CD4-positive, alpha-beta T cell (primary cell): ENCODE measurements around the gene IFI27L1. TPM values are rescaled to one million over a fixed set of nuclear protein-coding genes. Genes with fewer than 3 reads are reported as not detected.

ENCODE experiments used
- ATAC-seq: fragments of 200-7000 bp; cut with Tn5 transposase; one replicate; pipeline ENCODE4 v1.10.0; 2022; ENCODE audit warnings: mild to moderate bottlenecking; ENCODE audit not compliant: poor library complexity
- CTCF ChIA-PET: fragments of 350-600 bp; sonication (Branson Sonifier 250); formaldehyde crosslinking; loops from one replicate; lab custom pipeline; 2021; ENCODE audit warnings: antibody characterized with exemption, inconsistent platforms; lab: Charles Lee
- POLR2A ChIA-PET: fragments of 350-600 bp; sonication (Branson Sonifier 250); formaldehyde crosslinking; loops from one replicate; lab custom pipeline; 2021; ENCODE audit warnings: antibody characterized with exemption, inconsistent platforms; lab: Charles Lee
- DNase-seq, 14 experiments: peaks; one replicate each; pipeline ENCODE4 v3.0.0-alpha.2; 2013 to 2020; ENCODE audit warnings: mixed read lengths in 2 of 14
- H3K27ac ChIP-seq, 2 donors: one replicate each; pipeline versions ENCODE4 v1.5.1 to v1.7.0; 2013; ENCODE audit warnings: low read length in 2 of 2, low read depth in 1 of 2, mild to moderate bottlenecking in 1 of 2
- H3K27me3 ChIP-seq, 2 experiments: 1 replicate in 1 of 2; 2 replicates in 1 of 2; pipeline versions ENCODE4 v1.6.1 to v1.7.0; 2013; ENCODE audit warnings: low read length in 2 of 2, control low read depth in 1 of 2, mild to moderate bottlenecking in 1 of 2, moderate library complexity in 1 of 2; ENCODE audit not compliant: insufficient read depth in 2 of 2, control insufficient read depth in 1 of 2
- H3K36me3 ChIP-seq: one replicate; pipeline ENCODE4 v1.6.1; 2013; ENCODE audit warnings: low read length, control low read depth; ENCODE audit not compliant: insufficient read depth
- H3K4me1 ChIP-seq: one replicate; pipeline ENCODE4 v1.6.1; 2013; ENCODE audit warnings: low read length, control low read depth; ENCODE audit not compliant: insufficient read depth
- H3K4me3 ChIP-seq: one replicate; pipeline ENCODE4 v1.5.1; 2013; ENCODE audit warnings: mild to moderate bottlenecking, low read length, moderate library complexity
- H3K9me3 ChIP-seq, 2 experiments: 1 replicate in 1 of 2; 2 replicates in 1 of 2; pipeline versions ENCODE4 v1.6.1 to v1.7.0; 2013; ENCODE audit warnings: low read length in 2 of 2, mild to moderate bottlenecking in 2 of 2, control low read depth in 1 of 2, moderate library complexity in 1 of 2; ENCODE audit not compliant: control insufficient read depth in 1 of 2, insufficient read depth in 1 of 2
- H3K27ac Mint-ChIP-seq: one replicate; pipeline ENCODE4 v1.8.0; 2020; ENCODE audit warnings: mixed read lengths
- H3K27me3 Mint-ChIP-seq: one replicate; pipeline ENCODE4 v1.8.0; 2021; ENCODE audit warnings: mixed read lengths
- H3K36me3 Mint-ChIP-seq: one replicate; pipeline ENCODE4 v1.8.0; 2021; ENCODE audit warnings: low read depth, mixed read lengths
- H3K4me1 Mint-ChIP-seq: one replicate; pipeline ENCODE4 v1.8.0; 2021; ENCODE audit warnings: low read depth, mixed read lengths
- H3K4me3 Mint-ChIP-seq: one replicate; pipeline ENCODE4 v1.8.0; 2020; ENCODE audit warnings: mild to moderate bottlenecking, mixed read lengths
- H3K9me3 Mint-ChIP-seq: one replicate; pipeline ENCODE4 v1.8.0; 2020; ENCODE audit warnings: mixed read lengths
- intact Hi-C, 2 experiments: fragments of 100-400 bp; cut with DNase I in 1 of 2; cut with micrococcal nuclease in 1 of 2; formaldehyde crosslinking; loops; one replicate each; pipeline versions ENCODE4 v1.15.1 to v1.9.0; 2023 to 2025; cut with DNase I, micrococcal nuclease
- total RNA-seq, 174 experiments: library from RNA in 2 of 174; stranded (reverse) in 2 of 174; gene quantifications; one replicate each; pipeline ENCODE4 v1.2.3 and lab custom pipeline; 2021 to 2026
- TF ChIP-seq, protein P1 (sequence below): fragments of 200-600 bp; IDR thresholded peaks from one replicate; pipeline ENCODE4 v1.8.0; 2022; ENCODE audit warnings: antibody characterized with exemption, mild to moderate bottlenecking

The IFI27L1 gene
- total RNA-seq, 2 experiments from 2014 or later = 14.1 to 14.3 TPM

DNA sequence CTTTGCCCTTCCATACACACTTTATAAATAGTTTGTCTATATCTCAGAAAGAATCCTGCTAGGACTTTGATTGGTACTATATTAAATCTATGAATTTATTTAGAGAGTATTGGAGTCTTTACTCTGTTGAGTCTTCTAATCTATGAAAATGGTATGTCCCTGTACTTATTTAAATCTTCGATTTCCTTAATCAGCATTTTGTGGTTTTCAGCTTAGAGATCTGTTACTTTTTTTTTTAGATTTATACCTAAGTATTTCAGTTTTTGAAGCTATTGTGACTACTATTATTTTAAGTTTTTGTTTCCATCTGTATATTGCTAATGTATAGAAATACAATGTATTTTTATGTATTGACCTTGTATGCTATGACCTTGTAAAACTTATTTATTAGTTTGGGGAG, 61.7 kb downstream of the IFI27L1 start:
- no peak overlapping the region for H3K27ac Mint-ChIP-seq
- no peak overlapping the region for H3K4me3 ChIP-seq
- H3K9me3 ChIP-seq = no peaks in the 10 kb centered on the region
- TF ChIP-seq, protein P1, sequence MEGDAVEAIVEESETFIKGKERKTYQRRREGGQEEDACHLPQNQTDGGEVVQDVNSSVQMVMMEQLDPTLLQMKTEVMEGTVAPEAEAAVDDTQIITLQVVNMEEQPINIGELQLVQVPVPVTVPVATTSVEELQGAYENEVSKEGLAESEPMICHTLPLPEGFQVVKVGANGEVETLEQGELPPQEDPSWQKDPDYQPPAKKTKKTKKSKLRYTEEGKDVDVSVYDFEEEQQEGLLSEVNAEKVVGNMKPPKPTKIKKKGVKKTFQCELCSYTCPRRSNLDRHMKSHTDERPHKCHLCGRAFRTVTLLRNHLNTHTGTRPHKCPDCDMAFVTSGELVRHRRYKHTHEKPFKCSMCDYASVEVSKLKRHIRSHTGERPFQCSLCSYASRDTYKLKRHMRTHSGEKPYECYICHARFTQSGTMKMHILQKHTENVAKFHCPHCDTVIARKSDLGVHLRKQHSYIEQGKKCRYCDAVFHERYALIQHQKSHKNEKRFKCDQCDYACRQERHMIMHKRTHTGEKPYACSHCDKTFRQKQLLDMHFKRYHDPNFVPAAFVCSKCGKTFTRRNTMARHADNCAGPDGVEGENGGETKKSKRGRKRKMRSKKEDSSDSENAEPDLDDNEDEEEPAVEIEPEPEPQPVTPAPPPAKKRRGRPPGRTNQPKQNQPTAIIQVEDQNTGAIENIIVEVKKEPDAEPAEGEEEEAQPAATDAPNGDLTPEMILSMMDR = peak; percentile 11
- ATAC-seq = no peak
- ChIA-PET POLR2A (no interaction called here), CTCF (interaction anchor here (1.5 kb wide), 1 partner anchor 37 kb away, joined by 3 read pairs; no protein-coding TSS in a partner anchor)
- no peak overlapping the region for H3K4me3 Mint-ChIP-seq
- H3K9me3 Mint-ChIP-seq = no peaks in the 10 kb centered on the region
- DNase-seq = no peak
- H3K4me1 ChIP-seq = peaks cover 11% of the 10 kb centered on the region
- intact Hi-C loops = no loop called here
- H3K27ac ChIP-seq = no peak overlapping the region
- H3K4me1 Mint-ChIP-seq = peaks cover 18% of the 10 kb centered on the region
- H3K27me3 ChIP-seq = no peaks in the 10 kb centered on the region
- H3K27me3 Mint-ChIP-seq = peaks cover 3% of the 10 kb centered on the region
- no peaks in the 10 kb centered on the region for H3K36me3 Mint-ChIP-seq
- H3K36me3 ChIP-seq = no peaks in the 10 kb centered on the region

DNA sequence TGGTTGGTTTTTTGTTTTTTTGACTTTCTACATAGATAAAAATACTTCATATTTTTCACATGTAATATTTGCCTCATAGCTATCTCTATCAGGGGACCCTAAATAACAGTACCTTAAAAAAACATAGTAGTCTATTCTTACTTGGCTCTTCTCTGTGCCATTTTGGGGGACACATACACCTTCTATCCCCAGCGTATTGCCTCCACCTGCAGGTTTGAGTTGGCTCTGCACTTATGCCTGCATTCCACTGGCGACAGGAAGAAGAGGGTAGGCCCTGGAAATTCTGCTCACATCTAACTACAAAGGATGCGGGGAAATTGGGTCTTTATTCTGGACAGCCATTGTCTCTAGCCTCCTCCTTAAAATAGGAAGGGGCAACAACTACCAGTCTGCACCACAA, 62.1 kb downstream of the IFI27L1 start:
- peaks cover 18% of the 10 kb centered on the region for H3K4me1 Mint-ChIP-seq
- H3K4me3 Mint-ChIP-seq = no peak overlapping the region
- Histone ChIP-seq H3K27me3 (no peaks in the 10 kb centered on the region), H3K4me1 (peaks cover 11% of the 10 kb centered on the region), H3K27ac (no peak overlapping the region), H3K4me3 (no peak overlapping the region), H3K9me3 (no peaks in the 10 kb centered on the region), H3K36me3 (no peaks in the 10 kb centered on the region)
- no peaks in the 10 kb centered on the region for H3K36me3 Mint-ChIP-seq
- DNase-seq = no peak
- CTCF ChIA-PET = interaction anchor here (1.5 kb wide), 1 partner anchor 37 kb away, joined by 3 read pairs; no protein-coding TSS in a partner anchor
- ATAC-seq = no peak
- POLR2A ChIA-PET = interaction anchor here (0.7 kb wide), 1 partner anchor 289 kb away, joined by 3 read pairs; no protein-coding TSS in a partner anchor
- H3K27me3 Mint-ChIP-seq = peaks cover 3% of the 10 kb centered on the region
- intact Hi-C loops = no loop called here
- TF ChIP-seq, protein P1 = peak; percentile 16
- H3K9me3 Mint-ChIP-seq = no peaks in the 10 kb centered on the region
- no peak overlapping the region for H3K27ac Mint-ChIP-seq

DNA sequence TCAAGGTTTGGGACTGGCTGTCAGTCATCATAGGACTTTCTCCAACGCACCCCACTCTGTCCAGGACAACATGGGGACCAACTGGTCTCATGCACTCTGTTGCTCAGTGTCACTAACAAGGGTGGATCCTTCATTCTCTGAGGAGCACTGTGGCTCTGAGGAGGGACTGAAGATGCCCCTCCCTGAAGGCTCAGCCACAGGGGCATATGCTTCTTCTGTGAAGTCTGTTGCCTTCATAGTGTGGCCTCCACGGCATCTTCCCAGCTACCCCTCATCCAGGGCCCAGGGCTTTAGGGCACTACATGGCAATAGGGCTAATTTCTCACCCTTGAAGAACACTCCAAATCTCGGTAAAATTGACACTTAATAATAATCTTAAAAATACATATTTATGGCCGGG, 62.6 kb downstream of the IFI27L1 start:
- Histone ChIP-seq H3K4me1 (peaks cover 11% of the 10 kb centered on the region), H3K27ac (no peak overlapping the region), H3K27me3 (no peaks in the 10 kb centered on the region), H3K4me3 (no peak overlapping the region), H3K36me3 (no peaks in the 10 kb centered on the region), H3K9me3 (no peaks in the 10 kb centered on the region)
- H3K4me3 Mint-ChIP-seq = no peak overlapping the region
- ATAC-seq = no peak
- H3K27ac Mint-ChIP-seq = no peak overlapping the region
- peaks cover 18% of the 10 kb centered on the region for H3K4me1 Mint-ChIP-seq
- TF ChIP-seq, protein P1 = no peak
- H3K27me3 Mint-ChIP-seq = peaks cover 3% of the 10 kb centered on the region
- no peaks in the 10 kb centered on the region for H3K36me3 Mint-ChIP-seq
- no peak for DNase-seq
- H3K9me3 Mint-ChIP-seq = no peaks in the 10 kb centered on the region
- ChIA-PET POLR2A (interaction anchor here (0.7 kb wide), 1 partner anchor 289 kb away, joined by 3 read pairs; no protein-coding TSS in a partner anchor), CTCF (interaction anchor here (1.5 kb wide), 1 partner anchor 36 kb away, joined by 3 read pairs; no protein-coding TSS in a partner anchor)
- intact Hi-C loops = no loop called here
